Upper lobe of left lung (tissue), 6 donors: ENCODE data around the gene CDHR5. TPM values are rescaled to one million over a fixed set of nuclear protein-coding genes. Genes with fewer than 3 reads are reported as not detected.
A peak's percentile ranks its signal among the peaks of the same experiment; 100 is the strongest.

ENCODE experiments used
- ATAC-seq, 2 donors: fragments of 200-7000 bp; cut with Tn5 transposase; one replicate each; pipeline ENCODE4 v1.9.1; 2022; ENCODE audit warnings: mild to moderate bottlenecking in 2 of 2, moderate library complexity in 2 of 2; ENCODE audit not compliant: low FRiP score in 2 of 2
- DNase-seq, 2 donors: peaks; one replicate each; pipeline ENCODE4 v3.0.0-alpha.2; 2019 to 2020
- H3K27ac ChIP-seq, 4 donors: fragments of 200-600 bp; sonication (generic); one replicate each; pipeline ENCODE4 v1.5.1; 2016 to 2019
- H3K27me3 ChIP-seq, 4 donors: fragments of 200-600 bp; sonication (generic); one replicate each; pipeline ENCODE4 v1.5.1; 2017 to 2019
- H3K36me3 ChIP-seq, 4 donors: fragments of 200-600 bp; sonication (generic); one replicate each; pipeline ENCODE4 v1.5.1; 2016 to 2019
- H3K4me1 ChIP-seq, 4 donors: fragments of 200-600 bp; sonication (generic); one replicate each; pipeline ENCODE4 v1.5.1; 2018 to 2019
- H3K4me3 ChIP-seq, 4 donors: fragments of 200-600 bp; sonication (generic); one replicate each; pipeline ENCODE4 v1.5.1; 2017 to 2019; ENCODE audit warnings: mild to moderate bottlenecking in 2 of 4, moderate library complexity in 1 of 4
- H3K9me3 ChIP-seq, 4 donors: fragments of 200-600 bp; sonication (generic); one replicate each; pipeline ENCODE4 v1.5.1; 2018 to 2019
- EP300 ChIP-seq, 4 donors: sonication (generic); formaldehyde crosslinking; IDR thresholded peaks; one replicate each; pipeline ENCODE4 v1.5.1; 2017; ENCODE audit warnings: antibody characterized with exemption in 4 of 4, control low read depth in 2 of 4
- POLR2A ChIP-seq, 4 donors: fragments of 450-650 bp; IDR thresholded peaks; one replicate each; pipeline ENCODE4 v1.5.1; 2016 to 2017; ENCODE audit warnings: antibody characterized with exemption in 4 of 4, mild to moderate bottlenecking in 2 of 4
- POLR2AphosphoS5 ChIP-seq, 2 donors: sonication (generic); formaldehyde crosslinking; IDR thresholded peaks; one replicate each; pipeline ENCODE4 v1.5.1; 2017; ENCODE audit warnings: antibody characterized with exemption in 2 of 2
- WGBS, 2 donors: methylation state at CpG; one replicate each; pipeline ENCODE4 v1.1.5; 2017 to 2018; 5-methylcytosine and 5-hydroxymethylcytosine counted together
- total RNA-seq, 6 donors: library from RNA; depleted of rRNA in 4 of 6; stranded (reverse); fragments of >200 nt in 4 of 6; gene quantifications; one replicate each; pipeline versions ENCODE4 v1.1.0 to v1.2.1, GENCODE V29; 2016 to 2021
- TF ChIP-seq, protein P1 (sequence below), 6 experiments: fragments of 450-650 bp in 4 of 6; fragments of 200-600 bp in 2 of 6; sonication (generic) in 2 of 6; IDR thresholded peaks; one replicate each; pipeline ENCODE4 v1.5.1; 2016 to 2019; ENCODE audit warnings: antibody characterized with exemption in 6 of 6
- donor health status: DM: no; HTN: no; CAD: no; lungs with moderate emphysema.
- donor health status: DM: no; HTN: yes; CAD: no; lungs with severe emphysema.

The CDHR5 gene
- total RNA-seq, 6 donors from 2014 or later, result 0.40 TPM; not detected in 5

DNA sequence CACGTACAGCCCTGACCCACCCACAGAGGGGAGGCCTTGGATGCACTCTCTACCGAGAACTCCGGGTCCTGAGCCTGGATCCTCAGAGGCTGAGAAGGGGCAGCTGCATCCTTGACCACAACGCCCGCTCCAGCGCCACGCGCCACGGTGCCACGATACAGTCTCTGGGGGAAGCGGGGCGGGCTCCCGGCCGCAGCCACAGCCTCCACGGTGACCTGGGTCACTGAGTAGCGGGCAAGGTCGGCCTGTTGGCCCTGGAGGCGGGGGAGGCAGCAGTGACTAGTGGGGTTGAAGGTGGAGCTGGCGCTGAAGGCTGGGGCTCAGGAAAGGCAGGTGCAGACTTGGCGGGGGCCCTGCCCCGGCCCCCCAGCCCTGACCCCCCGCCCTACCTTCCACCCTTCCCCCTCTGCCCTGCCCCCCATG lies 5.1 kb downstream of the CDHR5 start:
- H3K9me3 ChIP-seq, result no peaks in the 10 kb centered on the region
- WGBS, 2 donors, result 91 to 100% methylated on average over 3 to 19 of the region's 22 CpGs
- no peak for TF ChIP-seq POLR2A (IDR thresholded peaks at IDR 0.05)
- no peak for TF ChIP-seq POLR2AphosphoS5 (IDR thresholded peaks at IDR 0.05)
- no peak for TF ChIP-seq EP300 (IDR thresholded peaks at IDR 0.05)
- TF ChIP-seq, protein P1, sequence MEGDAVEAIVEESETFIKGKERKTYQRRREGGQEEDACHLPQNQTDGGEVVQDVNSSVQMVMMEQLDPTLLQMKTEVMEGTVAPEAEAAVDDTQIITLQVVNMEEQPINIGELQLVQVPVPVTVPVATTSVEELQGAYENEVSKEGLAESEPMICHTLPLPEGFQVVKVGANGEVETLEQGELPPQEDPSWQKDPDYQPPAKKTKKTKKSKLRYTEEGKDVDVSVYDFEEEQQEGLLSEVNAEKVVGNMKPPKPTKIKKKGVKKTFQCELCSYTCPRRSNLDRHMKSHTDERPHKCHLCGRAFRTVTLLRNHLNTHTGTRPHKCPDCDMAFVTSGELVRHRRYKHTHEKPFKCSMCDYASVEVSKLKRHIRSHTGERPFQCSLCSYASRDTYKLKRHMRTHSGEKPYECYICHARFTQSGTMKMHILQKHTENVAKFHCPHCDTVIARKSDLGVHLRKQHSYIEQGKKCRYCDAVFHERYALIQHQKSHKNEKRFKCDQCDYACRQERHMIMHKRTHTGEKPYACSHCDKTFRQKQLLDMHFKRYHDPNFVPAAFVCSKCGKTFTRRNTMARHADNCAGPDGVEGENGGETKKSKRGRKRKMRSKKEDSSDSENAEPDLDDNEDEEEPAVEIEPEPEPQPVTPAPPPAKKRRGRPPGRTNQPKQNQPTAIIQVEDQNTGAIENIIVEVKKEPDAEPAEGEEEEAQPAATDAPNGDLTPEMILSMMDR (IDR thresholded peaks at IDR 0.05), result no peak
- peak in 1 of 2 donors; percentile 85 for DNase-seq
- H3K27me3 ChIP-seq, result peaks cover 0 to under 1% (median 0%) of the 10 kb centered on the region in 4 donors
- H3K27ac ChIP-seq, result no peak overlapping the region
- no peak for ATAC-seq
- H3K36me3 ChIP-seq, result peaks cover 0 to 14% (median 3%) of the 10 kb centered on the region in 4 donors
- no peak overlapping the region for H3K4me3 ChIP-seq
- peaks cover 11 to 22% (median 17%) of the 10 kb centered on the region in 4 donors for H3K4me1 ChIP-seq

DNA sequence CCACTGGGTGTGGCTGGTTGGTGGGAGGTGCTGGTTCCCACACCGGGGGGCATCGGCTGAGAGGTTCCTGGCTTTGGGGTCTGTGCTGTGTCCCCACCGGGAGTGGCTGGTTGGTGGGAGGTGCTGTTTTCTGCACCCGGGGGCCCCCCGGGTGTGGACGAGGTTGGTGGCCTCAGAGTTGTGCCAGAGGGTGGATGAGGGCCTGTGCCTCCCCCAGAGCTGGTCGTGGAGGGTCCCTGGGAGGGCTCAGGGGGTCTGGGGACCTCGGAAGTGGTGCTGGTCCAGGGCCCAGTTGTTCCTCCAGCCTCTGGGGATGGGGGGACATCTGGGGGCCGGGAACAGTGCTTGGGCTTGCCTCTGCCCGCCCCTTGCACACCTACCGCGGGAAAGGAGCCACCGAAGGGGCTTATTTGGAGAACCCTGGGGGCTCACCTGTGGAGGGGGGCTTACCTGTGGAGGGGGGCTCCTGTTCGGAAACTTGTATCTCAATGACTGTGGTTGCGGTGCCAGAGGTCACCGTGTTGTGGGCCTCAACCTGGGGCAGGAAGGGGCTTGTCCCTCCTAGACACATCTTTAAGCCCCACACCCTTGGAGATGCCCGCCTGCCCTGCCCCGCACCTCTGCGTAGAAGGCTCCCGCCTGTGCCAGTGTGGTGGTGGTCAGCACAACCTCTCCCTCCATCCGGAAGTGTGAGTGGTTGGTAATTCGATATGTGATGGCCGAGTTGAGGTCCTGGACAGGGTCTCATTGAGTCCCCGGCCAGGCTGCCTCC lies 5.7 kb downstream of the CDHR5 start:
- no peak for ATAC-seq
- Histone ChIP-seq H3K4me3 (no peak overlapping the region), H3K36me3 (peaks cover 0 to 20% (median 8%) of the 10 kb centered on the region in 4 donors), H3K27me3 (no peaks in the 10 kb centered on the region), H3K9me3 (no peaks in the 10 kb centered on the region), H3K27ac (no peak overlapping the region), H3K4me1 (peaks cover 17 to 28% (median 23%) of the 10 kb centered on the region in 4 donors)
- WGBS, 2 donors, result 93 to 95% methylated on average over 13 to 24 of the region's 24 CpGs
- TF ChIP-seq, protein P1 (IDR thresholded peaks at IDR 0.05), result no peak
- TF ChIP-seq POLR2AphosphoS5 (IDR thresholded peaks at IDR 0.05), result no peak
- no peak for TF ChIP-seq POLR2A (IDR thresholded peaks at IDR 0.05)
- no peak for TF ChIP-seq EP300 (IDR thresholded peaks at IDR 0.05)
- peak in 1 of 2 donors; percentile 52 for DNase-seq

DNA sequence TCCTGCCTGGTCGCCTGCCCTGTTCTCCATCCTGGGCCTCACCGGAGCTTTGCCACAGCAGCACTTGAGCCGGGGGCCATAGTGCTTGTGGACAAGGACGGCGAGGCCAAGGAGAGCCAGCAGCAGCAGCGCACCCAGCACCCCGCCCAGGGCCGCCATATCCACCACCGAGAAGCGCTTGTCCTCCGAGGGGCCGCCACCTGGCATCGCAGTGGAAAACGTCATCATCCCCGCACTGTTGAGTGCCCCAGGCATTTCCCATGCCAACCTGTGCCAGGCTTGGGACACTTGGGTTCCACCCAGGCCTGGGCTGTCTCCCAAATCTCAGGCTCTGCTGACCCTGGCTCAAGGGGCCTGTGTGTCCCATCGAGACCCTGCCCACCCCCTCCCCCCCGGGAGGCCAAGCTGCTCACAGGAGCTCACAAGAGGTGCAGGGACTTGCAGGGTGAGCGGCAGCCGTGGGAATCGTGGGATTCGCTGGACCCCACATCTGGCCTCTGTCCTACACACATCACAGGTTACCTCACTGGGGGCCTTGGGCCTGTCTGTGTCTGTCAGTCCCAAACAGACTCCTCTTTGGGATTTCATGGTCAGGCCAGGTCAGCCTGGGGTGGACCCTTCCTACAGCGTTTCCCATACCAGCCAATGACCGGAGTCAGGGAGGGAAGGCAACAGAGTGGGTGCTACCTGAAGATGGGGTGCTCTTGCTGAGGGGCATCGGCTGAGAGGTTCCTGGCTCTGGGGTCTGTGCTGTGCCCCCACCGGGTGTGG lies 6.7 kb downstream of the CDHR5 start:
- Histone ChIP-seq H3K4me3 (no peak overlapping the region), H3K4me1 (peaks cover 24 to 35% (median 32%) of the 10 kb centered on the region in 4 donors), H3K27me3 (no peaks in the 10 kb centered on the region), H3K27ac (no peak overlapping the region), H3K9me3 (no peaks in the 10 kb centered on the region), H3K36me3 (peaks cover 2 to 26% (median 14%) of the 10 kb centered on the region in 4 donors)
- 96 to 98% methylated on average over 8 to 23 of the region's 25 CpGs for WGBS, 2 donors
- DNase-seq (peak in 1 of 2 donors; percentile 79), ATAC-seq (no peak)
- TF ChIP-seq, protein P1 (IDR thresholded peaks at IDR 0.05), result no peak
- TF ChIP-seq EP300 (IDR thresholded peaks at IDR 0.05), result no peak
- TF ChIP-seq POLR2A (IDR thresholded peaks at IDR 0.05), result no peak
- TF ChIP-seq POLR2AphosphoS5 (IDR thresholded peaks at IDR 0.05), result no peak

DNA sequence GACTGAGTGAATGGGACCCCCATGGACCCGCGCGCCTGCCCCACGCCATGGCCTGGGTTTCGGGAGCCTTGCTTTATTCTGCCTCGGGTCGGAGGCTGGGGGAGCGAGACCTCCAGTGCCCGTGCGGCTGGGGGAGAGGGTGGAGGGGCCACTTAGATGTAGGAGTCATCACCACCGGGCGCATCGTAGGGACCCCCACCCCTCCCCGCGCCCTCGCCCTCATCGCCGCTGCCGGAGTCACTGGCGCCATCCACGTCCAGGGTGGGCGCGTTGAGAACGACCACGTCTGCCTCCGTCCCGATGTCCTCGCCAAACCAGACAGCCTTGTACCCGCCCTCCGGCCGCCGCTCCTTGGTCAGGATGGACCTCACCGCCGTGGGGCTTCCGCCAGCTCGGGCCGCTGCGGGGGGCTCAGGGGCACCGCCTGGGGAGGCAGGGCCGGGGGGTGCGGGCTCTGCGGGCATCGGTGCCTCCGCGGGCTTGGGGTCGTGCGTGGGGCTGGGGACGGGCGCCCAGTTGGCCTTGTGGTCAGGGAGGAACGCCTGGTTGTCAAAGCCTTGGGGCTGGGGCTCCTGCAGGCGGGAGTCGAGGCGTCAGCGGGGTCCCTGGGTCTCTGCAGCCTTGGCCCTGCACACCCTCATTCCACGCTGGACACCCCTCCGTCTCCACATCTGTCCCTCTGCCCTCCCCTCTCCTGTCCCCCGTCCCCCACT lies 7.4 kb downstream of the CDHR5 start:
- no peaks in the 10 kb centered on the region for H3K9me3 ChIP-seq
- TF ChIP-seq POLR2AphosphoS5 (IDR thresholded peaks at IDR 0.05) (no peak), POLR2A (IDR thresholded peaks at IDR 0.05) (no peak), EP300 (IDR thresholded peaks at IDR 0.05) (no peak)
- TF ChIP-seq, protein P1 (IDR thresholded peaks at IDR 0.05), result no peak
- ATAC-seq (no peak), DNase-seq (peak in 1 of 2 donors; percentile 86)
- peaks cover 6 to 30% (median 21%) of the 10 kb centered on the region in 4 donors for H3K36me3 ChIP-seq
- H3K27ac ChIP-seq, result peak overlapping the region in 1 of 4 donors; percentile 98
- H3K4me3 ChIP-seq, result no peak overlapping the region
- H3K27me3 ChIP-seq, result no peaks in the 10 kb centered on the region
- H3K4me1 ChIP-seq, result peaks cover 25 to 39% (median 33%) of the 10 kb centered on the region in 4 donors
- 93 to 94% methylated on average over 17 to 54 of the region's 57 CpGs for WGBS, 2 donors
